HG02852 (cell line): ENCODE data around the gene GTF2A1.

Experiments
- ATAC-seq: cut with Tn5 transposase; IDR thresholded peaks from one replicate; pipeline ENCODE4 v1.9.1; 2021; ENCODE audit warnings: mild to moderate bottlenecking, moderate library complexity; ENCODE audit not compliant: unreplicated experiment

The GTF2A1 gene

DNA sequence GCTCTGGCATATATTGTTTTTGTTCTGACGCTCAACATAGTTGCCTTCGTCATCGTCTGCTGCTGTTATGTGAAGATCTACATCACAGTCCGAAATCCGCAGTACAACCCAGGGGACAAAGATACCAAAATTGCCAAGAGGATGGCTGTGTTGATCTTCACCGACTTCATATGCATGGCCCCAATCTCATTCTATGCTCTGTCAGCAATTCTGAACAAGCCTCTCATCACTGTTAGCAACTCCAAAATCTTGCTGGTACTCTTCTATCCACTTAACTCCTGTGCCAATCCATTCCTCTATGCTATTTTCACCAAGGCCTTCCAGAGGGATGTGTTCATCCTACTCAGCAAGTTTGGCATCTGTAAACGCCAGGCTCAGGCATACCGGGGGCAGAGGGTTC is 77.0 kb downstream of the GTF2A1 start:
- no peak for ATAC-seq

DNA sequence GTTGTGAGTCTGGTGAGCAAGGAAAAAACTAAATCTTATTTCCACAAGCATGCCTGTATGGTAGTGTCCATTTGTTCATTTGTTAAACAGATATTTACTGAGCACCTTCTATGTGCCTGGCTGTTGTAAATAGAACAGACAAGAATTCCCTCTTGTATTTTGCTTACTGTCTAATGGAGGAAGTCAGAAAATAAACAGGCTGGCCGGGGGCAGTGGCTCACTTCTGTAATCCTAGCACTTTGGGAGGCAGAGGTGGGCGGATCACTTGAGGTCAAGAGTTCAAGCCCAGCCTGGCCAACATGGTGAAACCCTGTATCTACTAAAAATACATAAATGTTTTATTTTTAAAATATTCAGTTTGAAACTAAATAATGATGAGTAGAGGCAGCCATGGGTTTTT is 79.3 kb downstream of the GTF2A1 start:
- no peak for ATAC-seq

DNA sequence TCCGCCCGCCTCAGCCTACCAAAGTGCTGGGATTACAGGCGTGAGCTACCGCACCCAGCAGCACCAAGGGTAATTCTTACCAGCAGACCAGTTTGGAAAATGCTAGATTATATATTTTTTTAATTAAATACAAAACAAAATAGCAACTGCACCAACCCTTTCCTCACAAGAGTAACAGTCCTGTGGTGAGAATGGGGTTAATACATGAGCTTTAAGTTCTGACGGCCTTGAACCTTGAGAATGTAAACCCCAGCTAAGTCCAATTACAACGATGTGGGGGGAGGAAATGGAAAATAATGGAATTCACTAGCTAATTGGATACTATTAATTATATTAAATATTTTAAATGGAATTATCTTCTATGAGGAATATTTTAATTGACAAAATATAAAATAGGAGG is 82.3 kb downstream of the GTF2A1 start:
- no peak for ATAC-seq

DNA sequence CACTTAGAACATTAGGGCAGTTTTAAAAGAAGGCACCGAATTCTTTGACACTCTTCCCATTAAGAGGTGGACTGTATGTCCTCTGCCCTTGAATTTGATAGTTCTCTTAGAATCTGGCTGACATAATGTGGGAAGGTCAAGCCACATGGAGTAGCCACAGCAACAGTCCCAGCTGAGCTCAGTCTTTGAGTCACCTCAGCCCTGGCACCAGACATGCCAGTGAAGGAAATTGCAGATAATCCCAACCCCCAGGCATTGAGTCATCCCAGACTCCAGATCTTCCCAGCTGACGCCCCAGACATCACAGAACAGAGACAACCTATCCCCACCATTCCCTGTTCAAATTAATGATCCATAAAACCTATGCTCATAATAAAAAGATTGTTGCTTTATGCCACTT is 83.4 kb downstream of the GTF2A1 start:
- ATAC-seq = no peak

DNA sequence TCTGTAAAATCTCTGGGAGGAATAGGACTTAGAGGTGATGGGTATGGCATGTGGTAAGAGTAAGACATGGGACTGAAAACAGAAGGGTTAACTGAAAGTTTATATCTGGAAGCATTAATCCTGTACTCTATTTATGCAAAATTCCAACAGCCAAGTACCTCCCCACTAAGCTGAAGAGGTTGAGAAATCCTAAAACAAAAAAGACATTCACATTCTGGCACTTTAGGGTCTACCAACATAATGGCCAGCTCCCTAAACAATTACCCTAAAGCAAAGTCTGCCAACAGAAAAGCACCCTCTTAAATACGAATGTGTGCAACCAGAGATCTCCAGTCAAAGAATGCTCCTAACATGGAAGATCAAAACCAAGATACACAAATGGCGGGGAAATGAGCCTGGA is 87.4 kb downstream of the GTF2A1 start:
- no peak for ATAC-seq

DNA sequence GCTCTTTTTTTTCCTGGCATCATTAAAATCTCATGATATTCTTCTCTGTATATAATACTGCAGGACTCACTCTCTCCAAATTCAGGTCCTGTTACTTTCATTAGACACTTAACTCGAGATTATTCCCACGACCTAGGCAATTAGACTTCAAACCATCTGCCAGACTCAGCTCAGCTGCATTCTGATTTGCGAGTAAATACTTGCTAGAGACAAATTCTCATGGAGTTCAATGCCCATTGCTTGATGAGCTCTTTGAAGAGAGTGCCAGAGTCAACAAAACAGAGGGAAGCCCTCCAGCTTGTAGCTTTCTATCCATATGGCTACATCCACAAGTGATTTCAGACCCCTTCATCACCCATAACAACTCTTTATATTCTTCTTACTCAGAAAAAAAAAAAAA is 88.3 kb downstream of the GTF2A1 start:
- no peak for ATAC-seq

DNA sequence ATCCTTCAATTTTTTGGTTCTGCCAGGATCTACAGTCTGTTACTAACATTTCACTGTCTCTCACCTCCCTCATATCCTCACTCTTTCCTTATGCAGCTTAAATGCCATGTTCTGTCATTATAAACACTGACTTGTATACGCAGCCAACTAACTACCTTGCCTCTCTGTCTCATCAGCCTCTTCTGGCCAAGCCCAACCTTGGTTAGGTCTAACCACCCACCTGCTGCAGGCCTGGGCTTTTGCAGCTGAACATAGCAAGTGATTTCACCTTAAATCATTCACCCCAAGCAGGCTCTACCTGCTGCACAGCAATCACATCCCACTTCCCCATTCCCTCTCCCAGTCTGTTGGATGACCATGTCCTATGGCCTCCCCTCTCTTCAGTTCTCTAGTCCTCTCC is 91.5 kb downstream of the GTF2A1 start:
- ATAC-seq = no peak

DNA sequence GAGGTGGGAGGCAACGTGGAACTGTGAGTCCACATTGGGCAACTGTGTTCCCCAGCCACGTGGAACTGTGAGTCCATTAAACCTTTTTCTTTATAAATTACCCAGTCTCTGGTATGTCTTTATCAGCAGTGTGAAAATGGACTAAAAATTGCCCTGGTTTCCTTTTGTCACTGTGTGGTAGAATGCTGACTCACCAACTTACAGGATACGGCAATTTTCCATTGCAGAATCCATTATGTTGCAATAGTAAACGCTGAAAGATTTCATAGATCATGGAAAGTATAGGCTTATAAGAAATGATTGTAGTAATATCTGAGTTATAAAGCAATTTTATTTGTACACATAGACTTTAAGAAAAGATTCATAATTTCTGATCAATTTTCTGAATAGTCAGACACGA is 93.0 kb downstream of the GTF2A1 start:
- ATAC-seq = no peak

DNA sequence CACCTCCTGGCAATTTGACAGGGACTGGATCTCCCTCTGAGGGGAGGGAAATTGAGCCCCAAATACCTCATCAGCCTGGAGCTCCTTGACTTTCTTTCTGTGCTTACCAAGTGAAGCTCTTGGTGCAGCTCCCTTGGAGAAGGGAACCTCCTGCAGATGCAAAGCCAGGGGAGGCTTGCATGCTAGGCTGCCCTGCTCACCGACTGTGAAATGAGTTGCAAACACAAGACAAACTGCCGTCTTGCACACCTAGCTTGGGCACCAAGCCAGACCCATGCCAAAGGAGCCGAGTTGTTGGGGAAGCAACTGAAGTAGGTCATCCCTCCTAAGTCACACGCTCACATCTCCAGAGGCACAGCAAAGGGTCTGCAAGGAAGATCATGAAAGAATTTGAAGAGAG is 95.2 kb downstream of the GTF2A1 start:
- peak; percentile 37 for ATAC-seq
